ENCODE results near the gene ALKBH4.
"Not testable (repeated sequence)": the region's sequence is repeated elsewhere in the genome, so short reads cannot be mapped to it uniquely, and the experiment has no call there.

The ALKBH4 gene

GRCh38 chr7:102474116-102474515 lies 9.5 kb upstream of the ALKBH4 start:
- H3K27ac ChIP-seq (ENCODE audit: low read length); H3K4me3 ChIP-seq (ENCODE audit: low read length in 2 of 2); H3K9me3 ChIP-seq (ENCODE audit: control insufficient read depth in 2 of 2, low read length in 2 of 2); H3K4me1 ChIP-seq (ENCODE audit: control insufficient read depth, insufficient read depth, low read length); H3K9ac ChIP-seq (ENCODE audit: low read length in 2 of 2); H3K27me3 ChIP-seq (ENCODE audit: control insufficient read depth in 1 of 2, insufficient read depth in 2 of 2, low read length in 2 of 2): not testable (repeated sequence)
- peaks cover 4 to 15% of the 10 kb centered on the region in 2 donors for H3K36me3 ChIP-seq (ENCODE audit: control insufficient read depth in 2 of 2, insufficient read depth in 2 of 2, low read length in 2 of 2)

DNA sequence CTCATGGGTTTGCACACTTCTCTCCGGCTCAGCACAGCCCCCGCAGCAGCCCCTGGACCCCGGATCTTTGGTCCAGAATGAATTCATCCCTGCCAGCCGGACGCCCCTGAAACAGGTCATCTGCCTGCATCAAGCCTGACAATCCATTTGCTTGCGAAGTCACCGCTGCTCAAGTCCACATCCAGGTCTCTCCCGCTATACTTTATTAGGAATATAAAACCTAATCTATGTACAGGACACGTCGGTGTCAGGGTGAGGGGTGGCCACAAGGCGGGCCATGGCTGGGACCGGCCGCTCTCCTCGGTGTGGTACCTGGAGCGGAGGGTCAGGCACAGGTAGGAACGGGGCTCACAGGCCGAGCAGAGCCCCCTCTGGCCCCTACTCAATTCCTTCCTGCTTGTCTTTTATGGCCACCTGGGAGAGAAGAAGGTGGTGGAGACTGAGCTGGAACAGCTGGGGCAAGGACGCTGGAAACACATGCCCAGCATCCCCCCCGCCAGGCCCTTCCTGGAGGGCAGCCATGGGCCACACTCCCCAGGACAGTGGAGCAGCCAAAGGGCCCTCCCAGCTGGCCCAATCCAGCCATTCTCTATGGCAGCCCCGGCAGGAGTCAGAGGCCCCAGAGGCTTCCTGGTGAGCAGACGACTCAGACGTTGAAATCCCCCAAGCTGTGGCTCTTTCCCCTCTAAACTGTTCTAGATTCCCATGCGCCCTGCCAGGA lies 8.8 kb upstream of the ALKBH4 start:
- no peaks in the 10 kb centered on the region for H3K27me3 ChIP-seq (ENCODE audit: control insufficient read depth in 1 of 2, insufficient read depth in 2 of 2, low read length in 2 of 2)
- no peak overlapping the region for H3K9ac ChIP-seq (ENCODE audit: low read length in 2 of 2)
- peaks cover 4 to 15% of the 10 kb centered on the region in 2 donors for H3K36me3 ChIP-seq (ENCODE audit: control insufficient read depth in 2 of 2, insufficient read depth in 2 of 2, low read length in 2 of 2)
- no peak overlapping the region for H3K4me3 ChIP-seq (ENCODE audit: low read length in 2 of 2)
- no peaks in the 10 kb centered on the region for H3K9me3 ChIP-seq (ENCODE audit: control insufficient read depth in 2 of 2, low read length in 2 of 2)
- no peak overlapping the region for H3K27ac ChIP-seq (ENCODE audit: low read length)
- peaks cover 3% of the 10 kb centered on the region for H3K4me1 ChIP-seq (ENCODE audit: control insufficient read depth, insufficient read depth, low read length)

GRCh38 chr7:102472126-102473041 lies 7.7 kb upstream of the ALKBH4 start:
- Histone ChIP-seq H3K36me3 (ENCODE audit: control insufficient read depth in 2 of 2, insufficient read depth in 2 of 2, low read length in 2 of 2) (peaks cover 4 to 15% of the 10 kb centered on the region in 2 donors), H3K27me3 (ENCODE audit: control insufficient read depth in 1 of 2, insufficient read depth in 2 of 2, low read length in 2 of 2) (no peaks in the 10 kb centered on the region), H3K4me1 (ENCODE audit: control insufficient read depth, insufficient read depth, low read length) (peaks cover 3% of the 10 kb centered on the region), H3K9ac (ENCODE audit: low read length in 2 of 2) (no peak overlapping the region), H3K9me3 (ENCODE audit: control insufficient read depth in 2 of 2, low read length in 2 of 2) (no peaks in the 10 kb centered on the region), H3K27ac (ENCODE audit: low read length) (no peak overlapping the region), H3K4me3 (ENCODE audit: low read length in 2 of 2) (no peak overlapping the region)

GRCh38 chr7:102471791-102472125 lies 7.1 kb upstream of the ALKBH4 start:
- Histone ChIP-seq H3K27ac (ENCODE audit: low read length) (no peak overlapping the region), H3K9me3 (ENCODE audit: control insufficient read depth in 2 of 2, low read length in 2 of 2) (no peaks in the 10 kb centered on the region), H3K4me3 (ENCODE audit: low read length in 2 of 2) (no peak overlapping the region), H3K27me3 (ENCODE audit: control insufficient read depth in 1 of 2, insufficient read depth in 2 of 2, low read length in 2 of 2) (no peaks in the 10 kb centered on the region), H3K4me1 (ENCODE audit: control insufficient read depth, insufficient read depth, low read length) (peaks cover 3% of the 10 kb centered on the region), H3K9ac (ENCODE audit: low read length in 2 of 2) (no peak overlapping the region), H3K36me3 (ENCODE audit: control insufficient read depth in 2 of 2, insufficient read depth in 2 of 2, low read length in 2 of 2) (peaks cover 4 to 15% of the 10 kb centered on the region in 2 donors)

DNA sequence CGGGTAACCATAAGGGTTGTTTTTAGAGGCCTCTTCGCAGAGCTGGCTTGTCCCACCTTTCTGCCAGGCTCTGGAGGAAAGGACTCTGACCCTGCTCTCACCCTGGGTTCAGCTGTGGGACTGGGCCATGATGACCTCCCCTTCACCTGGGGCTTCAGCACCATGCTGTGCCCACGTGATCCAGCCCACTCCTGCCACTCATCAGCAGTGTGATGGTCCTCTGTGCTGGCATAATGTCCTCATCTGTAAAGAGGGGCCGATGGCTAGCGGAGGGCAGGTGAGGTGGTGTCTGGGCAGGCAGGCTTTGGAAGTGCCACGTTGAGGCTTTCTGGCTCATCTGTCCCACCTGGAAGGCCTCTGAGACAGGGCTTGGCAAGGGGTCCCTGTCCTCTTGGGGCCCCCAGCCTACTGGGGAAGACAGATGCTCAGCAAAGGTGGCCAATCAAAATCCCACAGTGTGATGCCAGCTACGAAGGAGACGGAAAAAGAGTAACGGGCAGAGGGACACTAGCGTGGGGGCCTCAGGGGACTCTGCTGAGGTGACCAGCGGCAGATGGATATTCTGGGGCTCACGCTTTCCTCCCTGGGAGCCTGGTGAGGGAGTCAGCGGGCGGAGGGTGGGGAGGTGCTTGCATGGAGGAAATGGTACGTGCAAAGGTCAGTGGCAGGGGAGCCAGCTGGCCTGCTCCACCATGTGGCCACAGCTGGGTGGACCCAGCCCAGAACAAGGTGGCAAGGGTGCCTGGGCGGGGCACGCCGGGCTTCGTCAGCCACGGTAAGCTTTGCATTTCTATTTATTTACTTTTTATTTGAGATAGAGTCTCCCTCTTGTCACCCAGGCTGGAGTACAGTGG lies 5.5 kb upstream of the ALKBH4 start:
- H3K36me3 ChIP-seq (ENCODE audit: control insufficient read depth in 2 of 2, insufficient read depth in 2 of 2, low read length in 2 of 2), result peaks cover 4 to 15% of the 10 kb centered on the region in 2 donors

DNA sequence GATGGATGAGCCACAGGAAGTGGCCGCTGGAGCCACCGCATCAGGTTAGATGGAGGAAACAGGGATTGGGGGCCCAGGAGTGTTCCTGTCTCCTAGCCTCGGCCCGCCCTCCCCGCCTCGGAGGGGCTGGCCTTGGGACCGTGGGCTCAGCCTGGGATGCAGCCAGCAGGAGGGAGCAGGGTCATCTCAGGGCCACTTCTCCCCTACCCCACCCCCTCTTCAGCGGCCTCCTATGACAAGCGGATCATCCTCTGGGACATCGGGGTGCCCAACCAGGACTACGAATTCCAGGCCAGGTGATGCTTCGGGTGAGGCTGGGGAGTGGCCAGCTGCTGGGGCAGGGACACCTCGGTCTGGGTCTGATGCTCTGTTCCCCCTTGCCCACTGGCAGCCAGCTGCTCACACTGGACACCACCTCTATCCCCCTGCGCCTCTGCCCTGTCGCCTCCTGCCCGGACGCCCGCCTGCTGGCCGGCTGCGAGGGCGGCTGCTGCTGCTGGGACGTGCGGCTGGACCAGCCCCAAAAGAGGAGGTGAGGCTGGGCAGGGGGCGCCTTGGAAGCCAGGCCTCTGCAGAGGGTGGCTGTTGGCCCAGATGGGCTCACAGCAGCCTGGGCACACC lies 4.8 kb upstream of the ALKBH4 start:
- H3K27ac ChIP-seq (ENCODE audit: low read length), result no peak overlapping the region

More for the DNA sequence above, 5.5 kb upstream of the ALKBH4 start:
- Histone ChIP-seq H3K9ac (ENCODE audit: low read length in 2 of 2) (no peak overlapping the region), H3K27ac (ENCODE audit: low read length) (no peak overlapping the region), H3K4me3 (ENCODE audit: low read length in 2 of 2) (no peak overlapping the region), H3K9me3 (ENCODE audit: control insufficient read depth in 2 of 2, low read length in 2 of 2) (no peaks in the 10 kb centered on the region), H3K4me1 (ENCODE audit: control insufficient read depth, insufficient read depth, low read length) (peaks cover 10% of the 10 kb centered on the region), H3K27me3 (ENCODE audit: control insufficient read depth in 1 of 2, insufficient read depth in 2 of 2, low read length in 2 of 2) (no peaks in the 10 kb centered on the region)

GRCh38 chr7:102468478-102469350 lies 4.1 kb upstream of the ALKBH4 start:
- H3K4me3 ChIP-seq (ENCODE audit: low read length in 2 of 2), result no peak overlapping the region
- H3K4me1 ChIP-seq (ENCODE audit: control insufficient read depth, insufficient read depth, low read length), result peaks cover 21% of the 10 kb centered on the region
- H3K27ac ChIP-seq (ENCODE audit: low read length), result no peak overlapping the region
- H3K36me3 ChIP-seq (ENCODE audit: control insufficient read depth in 2 of 2, insufficient read depth in 2 of 2, low read length in 2 of 2), result peaks cover 4 to 15% of the 10 kb centered on the region in 2 donors
- H3K27me3 ChIP-seq (ENCODE audit: control insufficient read depth in 1 of 2, insufficient read depth in 2 of 2, low read length in 2 of 2), result no peaks in the 10 kb centered on the region
- H3K9me3 ChIP-seq (ENCODE audit: control insufficient read depth in 2 of 2, low read length in 2 of 2), result no peaks in the 10 kb centered on the region
- H3K9ac ChIP-seq (ENCODE audit: low read length in 2 of 2), result no peak overlapping the region

More for the DNA sequence above, 4.8 kb upstream of the ALKBH4 start:
- no peaks in the 10 kb centered on the region for H3K27me3 ChIP-seq (ENCODE audit: control insufficient read depth in 1 of 2, insufficient read depth in 2 of 2, low read length in 2 of 2)
- H3K4me3 ChIP-seq (ENCODE audit: low read length in 2 of 2), result no peak overlapping the region
- peaks cover 4 to 15% of the 10 kb centered on the region in 2 donors for H3K36me3 ChIP-seq (ENCODE audit: control insufficient read depth in 2 of 2, insufficient read depth in 2 of 2, low read length in 2 of 2)
- H3K4me1 ChIP-seq (ENCODE audit: control insufficient read depth, insufficient read depth, low read length), result peaks cover 16% of the 10 kb centered on the region
- H3K9ac ChIP-seq (ENCODE audit: low read length in 2 of 2), result no peak overlapping the region
- no peaks in the 10 kb centered on the region for H3K9me3 ChIP-seq (ENCODE audit: control insufficient read depth in 2 of 2, low read length in 2 of 2)

DNA sequence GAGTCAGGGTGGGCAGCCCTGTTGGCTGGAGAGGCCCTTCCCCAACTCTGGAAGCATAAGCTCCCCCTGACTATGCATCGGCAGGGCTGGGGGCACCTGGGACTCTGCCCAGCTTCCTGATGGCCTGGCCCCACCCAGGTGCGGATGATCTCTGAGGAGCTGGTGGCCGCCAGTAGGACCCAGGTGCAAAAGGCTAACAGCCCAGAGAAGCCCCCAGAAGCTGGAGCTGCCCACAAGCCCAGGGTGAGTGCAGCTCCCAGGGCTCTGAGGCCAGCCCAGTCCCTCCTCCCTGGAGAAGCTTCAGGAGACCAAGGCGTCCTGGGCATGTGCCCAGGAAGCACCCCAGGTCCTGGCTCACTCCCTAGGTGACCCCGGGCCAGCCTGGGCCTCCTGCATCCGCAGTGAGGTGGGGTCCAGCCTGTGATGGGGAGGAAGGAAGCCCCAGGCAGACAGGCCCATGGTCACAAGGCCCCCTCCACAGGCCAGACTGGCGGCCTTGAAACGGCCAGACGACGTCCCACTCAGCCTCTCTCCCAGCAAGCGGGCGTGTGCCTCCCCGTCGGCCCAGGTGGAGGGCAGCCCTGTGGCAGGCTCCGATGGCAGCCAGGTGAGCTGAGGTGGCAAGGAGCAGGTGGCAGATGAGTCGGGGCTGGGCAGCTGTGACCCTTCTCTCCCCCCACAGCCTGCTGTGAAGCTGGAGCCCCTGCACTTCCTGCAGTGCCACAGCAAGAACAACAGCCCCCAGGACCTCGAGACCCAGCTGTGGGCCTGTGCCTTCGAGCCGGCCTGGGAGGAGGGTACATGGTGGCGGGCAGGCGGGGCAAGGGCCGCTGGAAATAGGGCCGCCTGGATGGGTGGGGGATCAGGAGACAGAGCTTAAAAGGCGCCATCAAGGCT lies 3.2 kb upstream of the ALKBH4 start:
- Histone ChIP-seq H3K36me3 (ENCODE audit: control insufficient read depth in 2 of 2, insufficient read depth in 2 of 2, low read length in 2 of 2) (peaks cover 0 to 8% of the 10 kb centered on the region in 2 donors), H3K4me1 (ENCODE audit: control insufficient read depth, insufficient read depth, low read length) (peaks cover 23% of the 10 kb centered on the region), H3K27ac (ENCODE audit: low read length) (no peak overlapping the region), H3K4me3 (ENCODE audit: low read length in 2 of 2) (no peak overlapping the region), H3K27me3 (ENCODE audit: control insufficient read depth in 1 of 2, insufficient read depth in 2 of 2, low read length in 2 of 2) (no peaks in the 10 kb centered on the region), H3K9me3 (ENCODE audit: control insufficient read depth in 2 of 2, low read length in 2 of 2) (no peaks in the 10 kb centered on the region), H3K9ac (ENCODE audit: low read length in 2 of 2) (no peak overlapping the region)

DNA sequence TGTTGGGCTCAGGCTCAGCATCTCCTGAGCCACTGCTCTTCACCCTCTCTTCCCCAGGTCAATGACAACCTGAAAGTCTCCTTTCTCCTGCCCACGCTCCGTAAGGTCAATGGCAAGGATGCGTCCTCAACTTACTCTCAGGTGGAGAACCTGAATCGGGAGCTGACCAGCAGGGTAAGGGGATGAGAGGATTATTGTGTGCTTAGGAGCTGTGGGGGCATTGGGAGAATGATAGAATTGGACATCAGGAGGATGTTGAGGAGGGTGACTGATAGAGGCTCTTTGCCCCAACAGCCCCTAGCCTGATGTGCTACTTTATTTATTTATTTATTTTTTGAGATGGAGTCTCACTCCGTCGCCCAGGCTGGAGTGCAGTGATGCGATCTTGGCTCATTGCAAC lies 1.4 kb upstream of the ALKBH4 start:
- H3K9me3 ChIP-seq (ENCODE audit: control insufficient read depth in 2 of 2, low read length in 2 of 2), result no peaks in the 10 kb centered on the region
- peaks cover 0 to 3% of the 10 kb centered on the region in 2 donors for H3K36me3 ChIP-seq (ENCODE audit: control insufficient read depth in 2 of 2, insufficient read depth in 2 of 2, low read length in 2 of 2)
- no peak overlapping the region for H3K27ac ChIP-seq (ENCODE audit: low read length)
- H3K27me3 ChIP-seq (ENCODE audit: control insufficient read depth in 1 of 2, insufficient read depth in 2 of 2, low read length in 2 of 2), result no peaks in the 10 kb centered on the region
- peak overlapping the region in 1 of 2 donors; percentile 58 for H3K9ac ChIP-seq (ENCODE audit: low read length in 2 of 2)
- peak overlapping the region in 1 of 2 donors; percentile 99 for H3K4me3 ChIP-seq (ENCODE audit: low read length in 2 of 2)
- H3K4me1 ChIP-seq (ENCODE audit: control insufficient read depth, insufficient read depth, low read length), result peaks cover 23% of the 10 kb centered on the region
